Epithelial cell of esophagus (primary cell): Measurements from ENCODE around the gene LRP1.
A peak's percentile ranks its signal among the peaks of the same experiment; 100 is the strongest.

Source experiments
- DNase-seq: peaks from one replicate; pipeline ENCODE4 v3.0.0; 2010; ENCODE audit warnings: low read depth
- H3K4me3 ChIP-seq: 2 replicates; pipeline ENCODE4 v1.5.1; 2011; ENCODE audit warnings: mild to moderate bottlenecking, low read length, control low read depth
- CTCF ChIP-seq: IDR thresholded peaks from 2 replicates; pipeline ENCODE4 v1.5.1; 2011; ENCODE audit warnings: low read depth, mild to moderate bottlenecking, low read length, control low read depth, inconsistent platforms; ENCODE audit not compliant: insufficient read depth; ENCODE audit errors: missing control alignments

Gene LRP1

GRCh38 chr12:57146961-57147944 is 19.0 kb downstream of the LRP1 start, which contains the start of gene LRP1-AS:
TSS of gene LRP1-AS (minus strand) at chr12:57147619.
- TF ChIP-seq CTCF, result no peak
- no peak for DNase-seq
- H3K4me3 ChIP-seq, result no peak within 1 kb of the TSS

GRCh38 chr12:57148469-57149244 is 20.4 kb downstream of the LRP1 start:
- TF ChIP-seq CTCF, result no peak
- DNase-seq, result peak; percentile 14
- no peak overlapping the region for H3K4me3 ChIP-seq

GRCh38 chr12:57149245-57149900 is 21.1 kb downstream of the LRP1 start:
- no peak overlapping the region for H3K4me3 ChIP-seq
- no peak for TF ChIP-seq CTCF
- peak; percentile 17 for DNase-seq

GRCh38 chr12:57150400-57151000 is 22.2 kb downstream of the LRP1 start:
- DNase-seq, result no peak
- no peak overlapping the region for H3K4me3 ChIP-seq
- TF ChIP-seq CTCF, result no peak

- peak; percentile 66 for DNase-seq
- no peak overlapping the region for H3K4me3 ChIP-seq
These were observed 23.7 kb downstream of the LRP1 start for GRCh38 chr12:57151741-57152630.

More at GRCh38 chr12:57151741-57152630, 23.7 kb downstream of the LRP1 start:
- TF ChIP-seq CTCF, result no peak
